ENCODE measurements around the gene BCCIP.
A peak's percentile ranks its signal among the peaks of the same experiment; 100 is the strongest.

The BCCIP gene

DNA sequence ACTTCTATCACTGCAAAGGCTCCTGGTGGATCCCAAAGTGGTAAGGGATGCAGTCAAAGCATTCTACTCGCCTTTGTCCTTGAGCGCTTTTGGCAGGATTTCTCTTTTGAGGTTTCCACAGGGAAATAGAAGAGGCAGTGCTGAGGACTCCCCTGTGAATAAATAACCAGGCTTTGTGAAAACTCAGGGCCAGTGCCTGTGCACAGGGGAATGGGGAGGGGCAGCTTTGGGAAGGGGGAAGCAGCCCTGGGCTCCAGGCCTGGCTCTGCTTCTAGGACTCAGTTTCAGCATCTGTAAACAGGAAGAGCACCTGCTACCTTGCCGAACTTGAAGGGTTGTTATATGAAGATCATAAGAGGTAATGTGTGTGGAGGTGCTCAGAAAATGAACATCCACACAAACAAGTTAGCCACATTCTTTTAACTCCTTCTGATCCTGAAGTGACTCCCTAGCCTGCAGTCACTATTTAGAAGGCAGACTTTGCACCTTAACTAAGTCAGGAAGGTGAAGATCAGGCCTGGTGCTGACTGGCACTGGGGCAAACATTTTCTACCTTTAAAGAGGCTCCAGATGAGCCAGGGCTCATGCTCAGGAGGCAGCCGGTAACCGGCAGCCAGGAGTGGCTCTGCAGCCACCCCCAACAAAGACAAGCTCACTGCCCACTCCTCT, 25.2 kb upstream of the BCCIP start:
- no peak for DNase-seq (ENCODE audit: low spot score)

DNA sequence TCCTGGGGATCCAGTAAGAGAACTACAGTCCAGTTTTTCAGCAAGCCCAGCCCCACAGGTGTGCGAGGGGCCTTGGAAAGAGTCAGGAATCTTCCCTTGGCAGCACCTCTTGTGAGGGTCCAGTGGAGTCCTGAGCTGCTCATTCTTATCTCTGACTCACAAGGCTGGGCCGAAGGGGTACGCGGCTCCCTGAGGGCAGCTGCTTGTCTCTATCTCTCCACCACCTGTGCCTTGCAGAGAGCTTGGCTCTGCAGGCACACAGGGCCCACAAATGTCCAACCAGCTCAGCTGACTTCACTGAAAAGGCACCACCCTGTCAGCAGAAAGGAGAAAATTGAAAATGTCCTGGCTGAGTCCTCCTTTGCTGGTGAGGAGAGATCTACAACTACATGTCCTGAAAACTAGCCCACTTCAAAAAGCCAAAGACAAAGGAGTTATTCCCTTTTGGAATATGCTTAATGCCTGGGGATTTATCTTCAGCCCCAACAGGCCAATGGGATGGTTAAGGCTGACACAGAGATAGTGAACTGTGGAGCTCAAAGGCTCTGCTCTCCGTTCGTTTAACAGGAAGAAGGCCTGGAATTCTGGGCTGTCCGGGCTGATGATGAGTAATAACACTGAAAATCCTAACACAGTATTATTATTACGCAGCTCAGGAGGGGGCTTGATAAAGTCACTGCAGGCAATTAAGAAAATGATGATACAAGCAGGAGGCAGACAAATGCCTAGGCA, 23.7 kb upstream of the BCCIP start:
- no peak for DNase-seq (ENCODE audit: low spot score)

DNA sequence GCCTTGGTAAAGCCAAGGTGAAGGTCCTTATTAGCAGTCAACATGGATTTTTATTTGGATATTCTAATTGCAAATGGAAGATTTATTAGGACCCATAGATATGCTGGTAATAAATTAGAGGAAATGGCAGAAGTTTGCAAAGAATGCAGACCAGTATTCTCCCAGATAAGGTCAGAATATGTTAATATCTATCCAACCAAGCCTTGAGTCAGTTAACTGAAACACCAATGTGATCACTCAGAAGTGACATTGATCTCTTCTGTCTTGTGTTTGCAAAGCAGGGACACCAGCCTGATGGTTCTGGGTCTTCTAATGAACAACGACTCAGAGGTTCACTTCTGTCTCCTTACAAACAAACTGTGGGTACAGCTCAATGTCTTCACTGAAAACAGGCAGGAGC, 21.8 kb upstream of the BCCIP start:
- DNase-seq (ENCODE audit: low spot score): no peak

- DNase-seq (ENCODE audit: low spot score): no peak
These were observed 21.2 kb upstream of the BCCIP start for GRCh38 chr10:125802131-125802530.

DNA sequence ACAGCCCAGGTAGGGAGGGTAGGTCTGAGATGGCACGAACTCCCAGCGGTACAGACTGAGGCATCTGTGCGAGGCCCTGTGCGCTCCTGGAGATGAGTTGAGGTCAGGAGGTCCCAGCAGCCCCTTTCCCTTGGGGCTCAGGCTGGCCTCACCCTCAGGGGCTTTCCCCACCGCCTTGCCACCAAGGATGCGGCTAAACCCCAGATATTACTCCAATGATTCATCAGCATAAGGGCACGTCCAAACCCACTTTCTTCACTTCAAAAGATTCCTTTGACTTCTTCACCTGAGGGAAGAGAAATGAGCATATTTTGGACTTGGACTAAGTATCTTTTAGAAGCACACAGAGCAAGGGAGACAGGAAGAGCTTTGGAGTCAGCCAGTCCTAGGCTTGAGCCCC, 20.6 kb upstream of the BCCIP start:
- DNase-seq (ENCODE audit: low spot score): no peak

DNA sequence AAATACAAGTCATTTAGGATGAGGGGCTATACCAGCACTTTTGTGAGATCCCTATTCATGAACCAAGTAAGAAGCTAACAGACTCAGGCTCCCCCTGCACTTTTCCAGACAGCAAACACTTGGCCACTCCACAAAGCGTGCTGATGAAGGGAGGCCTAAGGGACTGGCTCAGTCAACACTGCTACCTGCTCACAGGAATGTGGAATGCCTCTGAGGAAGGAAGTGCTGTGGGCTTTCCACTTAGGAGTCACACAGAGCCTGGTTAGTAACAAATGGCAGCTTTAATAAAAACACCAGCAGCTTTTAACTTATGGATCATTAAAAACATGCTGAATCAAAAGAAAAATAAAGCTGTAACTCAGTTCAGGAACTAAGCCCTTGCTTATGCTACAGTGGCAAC, 15.3 kb upstream of the BCCIP start:
- no peak for DNase-seq (ENCODE audit: low spot score)

GRCh38 chr10:125811251-125811650, 12.1 kb upstream of the BCCIP start:
- DNase-seq (ENCODE audit: low spot score): no peak

DNA sequence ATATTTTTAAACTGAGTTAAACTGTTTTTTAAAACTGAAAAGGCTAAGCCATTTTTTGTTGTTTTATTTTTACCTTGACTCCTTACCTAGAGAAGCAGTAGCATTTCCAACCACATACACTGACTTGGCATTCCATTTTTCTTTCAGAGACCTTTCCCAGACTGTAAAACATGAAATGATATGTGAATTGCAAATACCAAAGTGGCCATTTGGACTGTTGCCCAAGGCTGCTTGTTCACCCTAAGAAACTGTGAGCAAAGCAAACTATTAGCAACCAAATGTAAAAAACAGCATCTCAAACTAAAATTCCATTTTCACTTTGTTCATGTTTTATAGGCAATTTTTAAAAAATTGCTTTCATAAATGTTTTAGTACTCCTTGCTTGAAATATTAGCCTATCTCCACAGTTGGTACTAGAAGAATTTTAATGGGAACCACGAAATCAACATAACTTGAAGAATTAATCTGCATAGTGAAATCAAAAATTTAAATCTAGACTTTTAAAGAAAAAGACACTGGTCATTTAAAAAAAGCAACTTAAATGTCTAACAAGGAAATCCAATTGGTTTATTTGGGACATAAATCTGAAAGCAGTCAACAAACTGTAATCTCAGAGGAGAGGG, 11.1 kb upstream of the BCCIP start:
- no peak for DNase-seq (ENCODE audit: low spot score)

- DNase-seq (ENCODE audit: low spot score): no peak
These were observed 7.6 kb upstream of the BCCIP start for GRCh38 chr10:125815764-125816163.

GRCh38 chr10:125816548-125816947, 6.8 kb upstream of the BCCIP start:
- no peak for DNase-seq (ENCODE audit: low spot score)

GRCh38 chr10:125817337-125817946, 5.9 kb upstream of the BCCIP start:
- DNase-seq (ENCODE audit: low spot score): no peak

- no peak for DNase-seq (ENCODE audit: low spot score)
These were observed 2.6 kb upstream of the BCCIP start for GRCh38 chr10:125820701-125821100.

GRCh38 chr10:125823663-125824251, 411 bp downstream of the BCCIP start:
- DNase-seq (ENCODE audit: low spot score): no peak

- DNase-seq (ENCODE audit: low spot score): peak; percentile 2
These were observed 1.4 kb downstream of the BCCIP start for GRCh38 chr10:125824736-125825135.

DNA sequence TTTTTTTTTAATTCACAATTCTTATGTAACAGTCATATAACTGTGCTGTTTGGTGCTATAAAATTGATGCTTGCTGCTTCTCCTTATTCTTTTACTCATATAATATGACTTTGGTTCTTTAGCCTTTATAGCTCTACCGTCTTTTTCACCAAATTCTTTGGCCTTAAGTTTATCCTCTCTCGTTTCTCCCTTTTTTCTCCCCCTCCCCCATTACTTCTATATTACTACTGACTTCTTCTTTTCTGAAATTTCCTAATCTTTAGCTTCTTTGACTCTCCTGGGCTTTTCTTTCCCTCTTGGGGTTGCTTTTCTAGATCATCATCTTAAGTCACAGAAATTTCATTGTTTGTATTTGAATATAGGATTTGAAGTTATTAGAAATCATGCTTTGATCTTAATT, 3.8 kb downstream of the BCCIP start:
- DNase-seq (ENCODE audit: low spot score): no peak

GRCh38 chr10:125828311-125828710, 5.0 kb downstream of the BCCIP start:
- no peak for DNase-seq (ENCODE audit: low spot score)

- DNase-seq (ENCODE audit: low spot score): no peak
These were observed 13.4 kb downstream of the BCCIP start for GRCh38 chr10:125836746-125837145.

DNA sequence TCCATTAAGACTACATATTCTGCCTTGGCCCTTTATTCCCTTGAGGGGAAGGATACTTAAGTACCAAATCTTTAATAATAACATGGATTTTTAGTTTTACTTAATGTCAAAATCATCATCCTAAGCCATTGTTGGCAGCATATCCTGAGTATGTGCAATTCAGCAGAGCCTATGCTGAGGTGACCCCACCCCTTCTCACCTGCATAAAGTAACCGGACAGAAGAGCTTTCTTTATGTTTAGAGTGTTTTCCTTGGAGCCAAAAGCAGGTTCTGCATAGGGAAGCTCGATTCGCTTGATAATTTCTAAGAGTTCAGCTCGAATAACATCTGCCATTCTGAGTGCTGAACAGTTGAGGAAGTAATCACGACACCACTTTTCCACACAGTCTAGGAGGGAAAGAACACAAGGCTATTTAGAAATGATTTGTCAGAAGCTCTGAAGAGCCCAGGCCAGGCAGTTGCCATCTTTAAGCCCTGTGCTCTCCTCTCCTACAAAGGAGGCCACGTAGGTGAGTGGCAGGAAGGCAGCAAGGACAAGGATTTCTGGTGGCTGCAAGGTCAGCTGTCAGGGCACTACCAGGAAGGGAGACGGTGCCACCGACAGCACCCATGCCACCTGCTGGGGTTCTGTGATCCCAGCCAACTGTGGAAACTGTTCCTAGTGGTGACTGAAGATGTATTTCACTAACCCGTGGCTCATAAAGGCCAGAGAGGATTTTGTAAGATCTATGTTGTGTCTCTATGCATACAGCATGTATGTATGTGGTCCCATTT, 15.6 kb downstream of the BCCIP start:
- no peak for DNase-seq (ENCODE audit: low spot score)

DNA sequence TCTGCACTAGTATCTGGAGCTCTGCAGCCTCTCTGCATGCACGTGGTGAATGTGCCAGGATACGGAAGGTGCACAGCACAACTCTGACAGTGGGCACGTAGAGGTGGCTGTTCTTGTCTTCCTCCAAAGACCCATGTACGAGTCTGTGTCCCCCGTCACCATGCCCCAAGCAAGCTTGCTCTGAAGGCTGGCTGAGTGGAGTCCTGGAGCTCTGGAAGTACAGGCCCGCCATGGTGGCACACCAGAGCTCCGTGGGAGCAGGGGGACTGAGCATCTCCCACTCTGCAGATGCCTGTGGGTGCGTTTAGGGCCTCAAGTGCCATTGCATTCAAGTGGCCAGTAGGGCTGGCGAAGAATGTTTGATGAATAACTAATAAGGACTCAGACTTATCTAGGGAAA, 17.1 kb downstream of the BCCIP start:
- no peak for DNase-seq (ENCODE audit: low spot score)

DNA sequence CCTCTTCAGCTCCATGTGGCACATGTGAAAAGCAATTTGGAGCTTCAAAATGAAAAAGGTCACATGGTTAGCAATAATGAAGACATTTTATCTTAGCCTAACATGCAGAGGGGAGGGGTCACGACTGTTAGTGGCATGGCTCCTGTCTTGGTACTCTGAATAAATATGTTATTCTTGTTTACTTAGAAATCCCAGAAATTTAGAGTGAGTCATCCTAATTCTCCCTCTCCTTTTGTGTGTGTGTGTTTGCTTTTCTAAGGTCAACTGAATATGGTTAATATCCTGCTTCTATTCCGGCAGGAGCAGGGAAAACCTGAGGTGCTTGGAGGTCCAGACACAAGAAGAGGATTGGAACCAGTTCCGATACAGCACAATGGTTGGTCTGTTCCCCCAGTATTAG, 17.6 kb downstream of the BCCIP start:
- no peak for DNase-seq (ENCODE audit: low spot score)

- DNase-seq (ENCODE audit: low spot score): no peak
These were observed 20.4 kb downstream of the BCCIP start for GRCh38 chr10:125843603-125844329.

Data from LoVo (cell line).